HG02973 (cell line): ENCODE measurements around the gene YY1.

Experiments used
- ATAC-seq: cut with Tn5 transposase; IDR thresholded peaks from one replicate; pipeline ENCODE4 v1.9.1; 2021; ENCODE audit warnings: moderate library complexity; ENCODE audit not compliant: unreplicated experiment

Gene YY1

GRCh38 chr14:100330388-100330931 is 91.5 kb downstream of the YY1 start:
- ATAC-seq: no peak

- no peak for ATAC-seq
These were observed 93.2 kb downstream of the YY1 start for GRCh38 chr14:100332071-100332639.
